SK-N-MC (cell line): ENCODE data around the gene DRAM1.
"Not testable (repeated sequence)": the region's sequence is repeated elsewhere in the genome, so short reads cannot be mapped to it uniquely, and the experiment has no call there.

Experiments
- DNase-seq: peaks from one replicate; pipeline ENCODE4 v3.0.0-alpha.2; 2011; ENCODE audit warnings: low read depth, low spot score
- H3K27ac ChIP-seq: fragments of 200-600 bp; sonication (generic); 2 replicates; pipeline ENCODE4 v1.5.1; 2016; ENCODE audit warnings: mixed run types
- H3K36me3 ChIP-seq: fragments of 200-600 bp; sonication (generic); 2 replicates; pipeline ENCODE4 v1.6.1; 2017; ENCODE audit warnings: antibody characterized with exemption, low read length, mixed read lengths; ENCODE audit not compliant: insufficient read depth
- H3K4me3 ChIP-seq: fragments of 200-600 bp; sonication (generic); 2 replicates; pipeline ENCODE4 v1.5.1; 2016
- H3K9ac ChIP-seq: fragments of 200-600 bp; sonication (generic); 2 replicates; pipeline ENCODE4 v1.8.0; 2017; ENCODE audit warnings: mixed run types, mixed read lengths; ENCODE audit not compliant: insufficient read length
- H3K9me3 ChIP-seq: fragments of 200-600 bp; sonication (generic); 2 replicates; pipeline ENCODE4 v1.6.1; 2017; ENCODE audit warnings: low read depth, mild to moderate bottlenecking, antibody characterized with exemption, low read length, moderate library complexity, mixed read lengths
- EZH2 ChIP-seq: fragments of 200-600 bp; sonication (generic); IDR thresholded peaks from one replicate; pipeline ENCODE4 v1.6.1; 2017; ENCODE audit warnings: antibody characterized with exemption
- FOXP2 ChIP-seq: optimal IDR thresholded peaks from 2 replicates; pipeline ENCODE3; 2011; ENCODE audit warnings: mild to moderate bottlenecking, moderate library complexity; ENCODE audit not compliant: insufficient read depth; ENCODE audit errors: extremely low read length, control extremely low read depth
- POLR2AphosphoS5 ChIP-seq: IDR thresholded peaks from 2 replicates; pipeline ENCODE4 v1.6.1; 2012; ENCODE audit warnings: mild to moderate bottlenecking, low read depth, low read length, borderline replicate concordance

The DRAM1 gene

GRCh38 chr12:101909646-101910045 lies 32.3 kb downstream of the DRAM1 start:
- Histone ChIP-seq H3K36me3 (no peaks in the 10 kb centered on the region), H3K4me3 (no peak overlapping the region), H3K27ac (peak overlapping the region; percentile 57; the same call in 1 of the 2 replicates), H3K9ac (peak overlapping the region; percentile 57), H3K9me3 (no peaks in the 10 kb centered on the region)
- TF ChIP-seq FOXP2 (no peak), EZH2 (no peak), POLR2AphosphoS5 (no peak)
- DNase-seq: no peak

GRCh38 chr12:101915841-101916240 lies 38.5 kb downstream of the DRAM1 start:
- Histone ChIP-seq H3K27ac (no peak overlapping the region), H3K36me3 (no peaks in the 10 kb centered on the region), H3K9me3 (no peaks in the 10 kb centered on the region), H3K4me3 (no peak overlapping the region), H3K9ac (no peak overlapping the region)
- no peak for DNase-seq
- TF ChIP-seq EZH2 (no peak), POLR2AphosphoS5 (no peak), FOXP2 (no peak)

- H3K36me3 ChIP-seq, H3K9ac ChIP-seq: not testable (repeated sequence)
Observed at GRCh38 chr12:101918805-101919204, 41.4 kb downstream of the DRAM1 start.

GRCh38 chr12:101919447-101919846 lies 42.1 kb downstream of the DRAM1 start:
- H3K27ac ChIP-seq: no peak overlapping the region; the same call in 1 of the 2 replicates

More at GRCh38 chr12:101918805-101919204, 41.4 kb downstream of the DRAM1 start:
- H3K4me3 ChIP-seq, DNase-seq, H3K27ac ChIP-seq, H3K9me3 ChIP-seq: not testable (repeated sequence)

GRCh38 chr12:101920906-101921305 lies 43.5 kb downstream of the DRAM1 start:
- H3K9me3 ChIP-seq: no peaks in the 10 kb centered on the region
- no peak overlapping the region for H3K27ac ChIP-seq
- H3K36me3 ChIP-seq: no peaks in the 10 kb centered on the region
- no peak overlapping the region for H3K4me3 ChIP-seq
- TF ChIP-seq FOXP2 (no peak), EZH2 (no peak), POLR2AphosphoS5 (no peak)
- DNase-seq: no peak
- no peak overlapping the region for H3K9ac ChIP-seq

More at GRCh38 chr12:101919447-101919846, 42.1 kb downstream of the DRAM1 start:
- Histone ChIP-seq H3K4me3 (no peak overlapping the region), H3K9me3 (no peaks in the 10 kb centered on the region), H3K36me3 (no peaks in the 10 kb centered on the region), H3K9ac (no peak overlapping the region)
- TF ChIP-seq POLR2AphosphoS5: no peak
- no peak for TF ChIP-seq FOXP2
- TF ChIP-seq EZH2: no peak
- DNase-seq: no peak

GRCh38 chr12:101923045-101923718 lies 45.8 kb downstream of the DRAM1 start:
- DNase-seq: no peak
- Histone ChIP-seq H3K4me3 (no peak overlapping the region), H3K9ac (no peak overlapping the region), H3K9me3 (no peaks in the 10 kb centered on the region), H3K36me3 (no peaks in the 10 kb centered on the region), H3K27ac (no peak overlapping the region)
- no peak for TF ChIP-seq EZH2
- no peak for TF ChIP-seq FOXP2
- no peak for TF ChIP-seq POLR2AphosphoS5

GRCh38 chr12:101924618-101925017 lies 47.2 kb downstream of the DRAM1 start:
- no peak for DNase-seq
- no peaks in the 10 kb centered on the region for H3K36me3 ChIP-seq
- no peaks in the 10 kb centered on the region for H3K9me3 ChIP-seq
- H3K4me3 ChIP-seq: no peak overlapping the region
- H3K9ac ChIP-seq: no peak overlapping the region
- no peak overlapping the region for H3K27ac ChIP-seq
- TF ChIP-seq FOXP2 (no peak), EZH2 (no peak), POLR2AphosphoS5 (no peak)

GRCh38 chr12:101925361-101925760 lies 48.0 kb downstream of the DRAM1 start:
- DNase-seq: no peak
- H3K9me3 ChIP-seq: no peaks in the 10 kb centered on the region
- H3K9ac ChIP-seq: no peak overlapping the region
- H3K27ac ChIP-seq: no peak overlapping the region
- H3K4me3 ChIP-seq: no peak overlapping the region
- TF ChIP-seq FOXP2 (no peak), EZH2 (no peak)
- H3K36me3 ChIP-seq: no peaks in the 10 kb centered on the region

GRCh38 chr12:101925935-101926334 lies 48.6 kb downstream of the DRAM1 start:
- H3K9me3 ChIP-seq: no peaks in the 10 kb centered on the region
- H3K4me3 ChIP-seq: no peak overlapping the region
- H3K27ac ChIP-seq: no peak overlapping the region
- no peak for DNase-seq
- H3K36me3 ChIP-seq: no peaks in the 10 kb centered on the region
- TF ChIP-seq EZH2 (no peak), POLR2AphosphoS5 (no peak), FOXP2 (no peak)
- no peak overlapping the region for H3K9ac ChIP-seq
